GM10266 (cell line): Measurements from ENCODE around the gene ASIC4.

ENCODE experiments used
- DNase-seq: peaks from one replicate; pipeline ENCODE4 v3.0.0; 2012; ENCODE audit errors: extremely low spot score
- TF ChIP-seq, protein P1 (sequence below): IDR thresholded peaks from 2 replicates; pipeline ENCODE4 v1.5.1; 2012; ENCODE audit warnings: mild to moderate bottlenecking, low read depth; ENCODE audit not compliant: control insufficient read depth, insufficient read depth; ENCODE audit errors: missing control alignments

The ASIC4 gene

DNA sequence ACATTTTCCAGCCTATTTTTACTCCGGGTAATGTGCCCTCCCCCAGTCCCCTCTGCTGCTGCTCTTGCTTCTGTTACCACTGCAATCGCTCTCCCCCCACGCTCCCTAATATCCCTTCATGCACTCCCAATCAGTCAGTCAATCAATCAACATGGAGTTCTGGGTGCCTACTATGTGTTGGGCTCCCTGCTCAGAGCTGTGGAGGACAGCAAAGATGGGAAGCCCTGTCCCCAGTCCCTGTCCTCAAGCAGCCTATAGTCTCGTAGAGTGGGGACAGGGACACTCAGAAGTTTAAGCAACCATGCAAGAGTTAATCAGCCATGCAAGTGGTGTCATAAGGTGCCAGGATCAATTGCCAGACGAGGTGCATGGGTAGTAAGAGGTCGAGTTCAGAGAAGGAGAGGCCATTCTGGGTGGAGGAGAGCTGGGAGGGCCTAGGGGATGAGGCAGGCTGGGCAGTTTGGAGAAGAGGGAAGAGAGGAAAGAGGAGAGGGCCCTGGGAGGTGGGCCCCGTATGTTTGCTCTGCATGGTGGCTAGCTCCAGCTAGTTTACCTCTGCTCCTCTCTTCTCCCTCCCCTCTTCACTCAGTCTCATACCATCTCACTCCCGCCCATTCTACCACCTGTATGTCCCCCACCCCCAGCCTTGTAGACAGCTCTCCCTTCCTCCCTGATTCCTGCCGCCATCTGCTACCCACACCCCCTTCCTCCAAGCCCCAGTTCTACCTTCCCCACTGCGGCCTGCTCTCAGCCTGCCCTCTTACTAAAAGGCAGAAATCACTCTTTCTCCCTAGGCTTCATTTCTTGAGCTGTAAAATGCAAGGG lies 3.9 kb downstream of the ASIC4 start:
- TF ChIP-seq, protein P1, sequence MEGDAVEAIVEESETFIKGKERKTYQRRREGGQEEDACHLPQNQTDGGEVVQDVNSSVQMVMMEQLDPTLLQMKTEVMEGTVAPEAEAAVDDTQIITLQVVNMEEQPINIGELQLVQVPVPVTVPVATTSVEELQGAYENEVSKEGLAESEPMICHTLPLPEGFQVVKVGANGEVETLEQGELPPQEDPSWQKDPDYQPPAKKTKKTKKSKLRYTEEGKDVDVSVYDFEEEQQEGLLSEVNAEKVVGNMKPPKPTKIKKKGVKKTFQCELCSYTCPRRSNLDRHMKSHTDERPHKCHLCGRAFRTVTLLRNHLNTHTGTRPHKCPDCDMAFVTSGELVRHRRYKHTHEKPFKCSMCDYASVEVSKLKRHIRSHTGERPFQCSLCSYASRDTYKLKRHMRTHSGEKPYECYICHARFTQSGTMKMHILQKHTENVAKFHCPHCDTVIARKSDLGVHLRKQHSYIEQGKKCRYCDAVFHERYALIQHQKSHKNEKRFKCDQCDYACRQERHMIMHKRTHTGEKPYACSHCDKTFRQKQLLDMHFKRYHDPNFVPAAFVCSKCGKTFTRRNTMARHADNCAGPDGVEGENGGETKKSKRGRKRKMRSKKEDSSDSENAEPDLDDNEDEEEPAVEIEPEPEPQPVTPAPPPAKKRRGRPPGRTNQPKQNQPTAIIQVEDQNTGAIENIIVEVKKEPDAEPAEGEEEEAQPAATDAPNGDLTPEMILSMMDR, result no peak

DNA sequence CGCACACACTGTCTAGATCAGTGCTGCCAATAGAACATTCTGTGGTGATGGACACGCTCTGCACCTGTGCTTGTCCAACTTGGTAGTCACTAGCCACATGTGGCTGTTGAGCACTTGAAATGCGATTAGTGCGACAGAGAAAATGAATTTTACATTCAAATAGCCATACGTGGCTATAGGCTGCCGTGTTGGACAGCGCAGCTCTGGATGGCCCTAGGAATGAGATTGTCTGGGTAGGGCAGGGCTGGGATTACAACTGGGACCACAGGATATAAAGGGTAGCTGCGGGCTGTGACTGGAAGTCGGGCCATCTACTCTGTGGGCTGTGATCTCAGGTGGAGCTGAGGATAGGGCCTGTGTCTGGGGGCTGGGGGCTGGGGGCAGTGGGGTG lies 5.2 kb downstream of the ASIC4 start:
- TF ChIP-seq, protein P1, result no peak
- no peak for DNase-seq

More for the DNA sequence above, 3.9 kb downstream of the ASIC4 start:
- DNase-seq, result no peak

DNA sequence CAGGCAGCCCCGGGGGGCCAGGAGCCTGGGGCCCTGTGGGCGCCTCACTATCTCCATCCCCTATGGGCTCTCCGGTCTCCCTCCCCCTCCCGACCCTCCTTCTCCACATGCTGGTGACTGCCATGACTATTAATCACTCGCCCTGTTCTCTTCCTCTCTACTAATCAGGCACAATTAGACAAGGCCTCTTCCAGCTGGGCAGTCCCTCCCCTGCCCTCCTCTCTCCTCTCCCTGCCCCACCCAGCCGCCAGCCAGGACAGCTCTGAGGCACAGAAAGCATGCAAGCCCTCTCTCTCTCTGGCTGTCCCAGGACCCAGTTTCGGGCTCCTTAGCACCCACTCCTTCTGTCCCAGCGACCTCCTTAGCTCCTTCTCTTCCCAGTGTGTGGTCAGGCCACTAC lies 5.8 kb downstream of the ASIC4 start:
- no peak for DNase-seq
- TF ChIP-seq, protein P1, result no peak

- peak; percentile 62 for DNase-seq
Measured at GRCh38 chr2:219521066-219521880, 7.0 kb downstream of the ASIC4 start.

GRCh38 chr2:219522111-219523030 lies 8.1 kb downstream of the ASIC4 start:
- peak; percentile 19 for DNase-seq
- TF ChIP-seq, protein P1, result no peak

More at GRCh38 chr2:219521066-219521880, 7.0 kb downstream of the ASIC4 start:
- TF ChIP-seq, protein P1, result peak; percentile 36

- peak; percentile 22 for DNase-seq
- TF ChIP-seq, protein P1, result no peak
Measured at GRCh38 chr2:219523031-219523671, 8.9 kb downstream of the ASIC4 start.
